ENCODE measurements around the gene STXBP5. TPM values are rescaled to one million over a fixed set of nuclear protein-coding genes. Genes with fewer than 3 reads are reported as not detected.

Gene STXBP5
- total and polyA plus RNA-seq, 2 of the 13 experiments (the other 11 are each of a cell fraction or from before 2014, with no cell fraction given), result 8.8 to 19.4 TPM

DNA sequence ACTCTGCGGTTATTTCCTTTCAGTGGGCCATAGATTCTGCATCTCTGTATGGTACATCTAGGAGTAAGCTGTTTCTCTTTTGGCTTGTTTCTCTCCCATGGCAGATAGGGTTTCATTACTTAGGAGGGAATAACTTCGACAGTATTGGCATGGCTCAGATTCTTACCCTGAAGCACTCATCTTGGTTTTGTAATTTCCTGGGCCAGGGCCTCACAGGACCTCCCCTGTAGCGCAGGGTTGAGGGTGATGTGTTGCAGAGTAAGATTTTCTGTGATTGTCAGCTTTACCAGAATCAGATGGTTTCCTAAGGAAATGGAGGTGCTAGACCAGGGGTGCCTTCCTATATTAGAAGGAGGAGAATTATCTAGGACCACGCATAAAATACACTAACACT lies 78.3 kb downstream of the STXBP5 start:
- no peak overlapping the region for H3K4me2 ChIP-seq (ENCODE audit: low read depth, low read length)
- H3K4me1 ChIP-seq (ENCODE audit: insufficient read depth, low read length), result no peaks in the 10 kb centered on the region
- H4K20me1 ChIP-seq (ENCODE audit: insufficient read depth, low read length), result no peaks in the 10 kb centered on the region
- no peak overlapping the region for H3K27ac ChIP-seq (ENCODE audit: extremely low read length, insufficient read depth, low read length)
- ATAC-seq (no peak), FAIRE-seq (no peak), DNase-seq (ENCODE audit: low spot score) (no peak)
- H3K9me3 ChIP-seq (ENCODE audit: low read length), result no peaks in the 10 kb centered on the region
- no peaks in the 10 kb centered on the region for H3K27me3 ChIP-seq (ENCODE audit: control insufficient read depth in 1 of 2, insufficient read depth in 2 of 2, low read length in 2 of 2)
- in situ Hi-C loops (cut with HindIII; ENCODE audit: extremely low pct_ligation_motif_present, low pct_unique_long_range_greater_than_20kb) (no loop called here), intact Hi-C loops (cut with micrococcal nuclease; ENCODE audit: unreplicated experiment) (no loop called here)
- no peaks in the 10 kb centered on the region for H3K79me2 ChIP-seq (ENCODE audit: insufficient read depth, low read length)
- no peak overlapping the region for H2AFZ ChIP-seq (ENCODE audit: low read length)
- no peak overlapping the region for H3K4me3 ChIP-seq (replicated peaks in 1 of 3; ENCODE audit: insufficient read depth in 1 of 3, low read depth in 2 of 3, low read length in 3 of 3)
- no peak for TF ChIP-seq ZNF260 (CRISPR knock-in tag; IDR thresholded peaks at IDR 0.05; ENCODE audit: borderline replicate concordance, low read depth)
- no peak for TF ChIP-seq TBX3 (IDR thresholded peaks at IDR 0.05; ENCODE audit: borderline replicate concordance)
- no peak for TF ChIP-seq POLR2G (IDR thresholded peaks at IDR 0.05; ENCODE audit: low read depth, low read length)
- TF ChIP-seq ONECUT2 (CRISPR knock-in tag; IDR thresholded peaks at IDR 0.05), result no peak
- no peak for TF ChIP-seq ZNF737 (CRISPR knock-in tag; IDR thresholded peaks at IDR 0.05; ENCODE audit: borderline replicate concordance)
- no peak for TF ChIP-seq CBX1 (IDR thresholded peaks at IDR 0.05; ENCODE audit: low read depth)
- TF ChIP-seq REPIN1 (CRISPR knock-in tag; IDR thresholded peaks at IDR 0.05; ENCODE audit: borderline replicate concordance, low read depth), result no peak
- no peak for TF ChIP-seq ZKSCAN5 (CRISPR knock-in tag; IDR thresholded peaks at IDR 0.05)
- TF ChIP-seq, protein P1, sequence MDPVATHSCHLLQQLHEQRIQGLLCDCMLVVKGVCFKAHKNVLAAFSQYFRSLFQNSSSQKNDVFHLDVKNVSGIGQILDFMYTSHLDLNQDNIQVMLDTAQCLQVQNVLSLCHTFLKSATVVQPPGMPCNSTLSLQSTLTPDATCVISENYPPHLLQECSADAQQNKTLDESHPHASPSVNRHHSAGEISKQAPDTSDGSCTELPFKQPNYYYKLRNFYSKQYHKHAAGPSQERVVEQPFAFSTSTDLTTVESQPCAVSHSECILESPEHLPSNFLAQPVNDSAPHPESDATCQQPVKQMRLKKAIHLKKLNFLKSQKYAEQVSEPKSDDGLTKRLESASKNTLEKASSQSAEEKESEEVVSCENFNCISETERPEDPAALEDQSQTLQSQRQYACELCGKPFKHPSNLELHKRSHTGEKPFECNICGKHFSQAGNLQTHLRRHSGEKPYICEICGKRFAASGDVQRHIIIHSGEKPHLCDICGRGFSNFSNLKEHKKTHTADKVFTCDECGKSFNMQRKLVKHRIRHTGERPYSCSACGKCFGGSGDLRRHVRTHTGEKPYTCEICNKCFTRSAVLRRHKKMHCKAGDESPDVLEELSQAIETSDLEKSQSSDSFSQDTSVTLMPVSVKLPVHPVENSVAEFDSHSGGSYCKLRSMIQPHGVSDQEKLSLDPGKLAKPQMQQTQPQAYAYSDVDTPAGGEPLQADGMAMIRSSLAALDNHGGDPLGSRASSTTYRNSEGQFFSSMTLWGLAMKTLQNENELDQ (CRISPR knock-in tag; IDR thresholded peaks at IDR 0.05; ENCODE audit: borderline replicate concordance), result no peak
- TF ChIP-seq GLI4 (CRISPR knock-in tag; IDR thresholded peaks at IDR 0.05; ENCODE audit: borderline replicate concordance), result no peak
- TF ChIP-seq, protein P2, sequence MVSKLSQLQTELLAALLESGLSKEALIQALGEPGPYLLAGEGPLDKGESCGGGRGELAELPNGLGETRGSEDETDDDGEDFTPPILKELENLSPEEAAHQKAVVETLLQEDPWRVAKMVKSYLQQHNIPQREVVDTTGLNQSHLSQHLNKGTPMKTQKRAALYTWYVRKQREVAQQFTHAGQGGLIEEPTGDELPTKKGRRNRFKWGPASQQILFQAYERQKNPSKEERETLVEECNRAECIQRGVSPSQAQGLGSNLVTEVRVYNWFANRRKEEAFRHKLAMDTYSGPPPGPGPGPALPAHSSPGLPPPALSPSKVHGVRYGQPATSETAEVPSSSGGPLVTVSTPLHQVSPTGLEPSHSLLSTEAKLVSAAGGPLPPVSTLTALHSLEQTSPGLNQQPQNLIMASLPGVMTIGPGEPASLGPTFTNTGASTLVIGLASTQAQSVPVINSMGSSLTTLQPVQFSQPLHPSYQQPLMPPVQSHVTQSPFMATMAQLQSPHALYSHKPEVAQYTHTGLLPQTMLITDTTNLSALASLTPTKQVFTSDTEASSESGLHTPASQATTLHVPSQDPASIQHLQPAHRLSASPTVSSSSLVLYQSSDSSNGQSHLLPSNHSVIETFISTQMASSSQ (IDR thresholded peaks at IDR 0.05; ENCODE audit: low read depth), result no peak
- TF ChIP-seq, protein P2 (CRISPR knock-in tag; IDR thresholded peaks at IDR 0.05; ENCODE audit: borderline replicate concordance), result no peak
- TF ChIP-seq ATRX (CRISPR knock-in tag; IDR thresholded peaks at IDR 0.05; ENCODE audit: borderline replicate concordance), result no peak
- TF ChIP-seq SMAD1 (CRISPR knock-in tag; IDR thresholded peaks at IDR 0.05; ENCODE audit: borderline replicate concordance, low read depth), result no peak
- no peak for TF ChIP-seq ZNF430 (CRISPR knock-in tag; IDR thresholded peaks at IDR 0.05)
- TF ChIP-seq ZNF30 (CRISPR knock-in tag; IDR thresholded peaks at IDR 0.05), result no peak
- TF ChIP-seq ZNF770 (CRISPR knock-in tag; IDR thresholded peaks at IDR 0.05), result no peak
- WGBS (ENCODE audit: low lambda C conversion rate), result 93% methylated on average over 4 of the region's 4 CpGs
- ChIA-PET POLR2A (no interaction called here), CTCF (ENCODE audit: low intra/inter-chr PET ratio, low total read pairs) (no interaction called here)
- no TSS peak for BruUV-seq (replicated peaks)
- H3K9ac ChIP-seq (ENCODE audit: insufficient read depth, low read depth, low read length), result no peak overlapping the region
- peaks cover 1 to 10% of the 10 kb centered on the region in 2 experiments; a peak in 2 of 5 replicates for H3K36me3 ChIP-seq (replicated peaks in 1 of 2; ENCODE audit: control insufficient read depth in 1 of 2, insufficient read depth in 2 of 2, low read length in 2 of 2)
